ENCODE results near the gene MEIOSIN.

DNA sequence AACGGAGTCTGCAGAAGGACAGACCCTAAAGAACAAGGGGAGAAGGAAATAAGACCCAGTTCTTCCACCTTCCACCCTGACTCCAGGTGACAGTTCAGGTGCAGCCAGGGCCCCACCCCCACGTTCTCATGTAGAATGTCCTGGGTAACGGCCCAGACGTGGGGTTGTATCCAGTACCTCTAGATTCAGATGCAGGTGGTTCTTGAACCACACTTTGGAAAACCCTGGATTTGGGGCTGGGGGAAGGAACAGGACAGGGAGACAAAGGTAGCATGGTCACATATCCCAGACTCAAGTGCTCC lies 46.9 kb downstream of the MEIOSIN start:
- TF ChIP-seq, protein P1, sequence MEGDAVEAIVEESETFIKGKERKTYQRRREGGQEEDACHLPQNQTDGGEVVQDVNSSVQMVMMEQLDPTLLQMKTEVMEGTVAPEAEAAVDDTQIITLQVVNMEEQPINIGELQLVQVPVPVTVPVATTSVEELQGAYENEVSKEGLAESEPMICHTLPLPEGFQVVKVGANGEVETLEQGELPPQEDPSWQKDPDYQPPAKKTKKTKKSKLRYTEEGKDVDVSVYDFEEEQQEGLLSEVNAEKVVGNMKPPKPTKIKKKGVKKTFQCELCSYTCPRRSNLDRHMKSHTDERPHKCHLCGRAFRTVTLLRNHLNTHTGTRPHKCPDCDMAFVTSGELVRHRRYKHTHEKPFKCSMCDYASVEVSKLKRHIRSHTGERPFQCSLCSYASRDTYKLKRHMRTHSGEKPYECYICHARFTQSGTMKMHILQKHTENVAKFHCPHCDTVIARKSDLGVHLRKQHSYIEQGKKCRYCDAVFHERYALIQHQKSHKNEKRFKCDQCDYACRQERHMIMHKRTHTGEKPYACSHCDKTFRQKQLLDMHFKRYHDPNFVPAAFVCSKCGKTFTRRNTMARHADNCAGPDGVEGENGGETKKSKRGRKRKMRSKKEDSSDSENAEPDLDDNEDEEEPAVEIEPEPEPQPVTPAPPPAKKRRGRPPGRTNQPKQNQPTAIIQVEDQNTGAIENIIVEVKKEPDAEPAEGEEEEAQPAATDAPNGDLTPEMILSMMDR (conservative IDR thresholded peaks at IDR 0.05; ENCODE audit: low read depth, low read length): no peak
- TF ChIP-seq BHLHE40 (IDR thresholded peaks at IDR 0.05; ENCODE audit: low read depth, low read length) (no peak), POLR2A (IDR thresholded peaks at IDR 0.05; ENCODE audit: low read depth, low read length) (no peak), FOS (IDR thresholded peaks at IDR 0.05; ENCODE audit: low read depth, low read length) (no peak), SMC3 (IDR thresholded peaks at IDR 0.05; ENCODE audit: low read depth, low read length) (no peak), RAD21 (IDR thresholded peaks at IDR 0.05; ENCODE audit: low read length) (no peak), CEBPB (IDR thresholded peaks at IDR 0.05; ENCODE audit: low read depth, low read length) (no peak), RFX5 (IDR thresholded peaks at IDR 0.05; ENCODE audit: low read depth, low read length) (no peak), MAFK (IDR thresholded peaks at IDR 0.05; ENCODE audit: low read depth, low read length) (no peak), MXI1 (IDR thresholded peaks at IDR 0.05; ENCODE audit: borderline replicate concordance, low read depth, low read length) (no peak), CHD1 (IDR thresholded peaks at IDR 0.05; ENCODE audit: low read depth, low read length) (no peak)
- TF ChIP-seq, protein P2, sequence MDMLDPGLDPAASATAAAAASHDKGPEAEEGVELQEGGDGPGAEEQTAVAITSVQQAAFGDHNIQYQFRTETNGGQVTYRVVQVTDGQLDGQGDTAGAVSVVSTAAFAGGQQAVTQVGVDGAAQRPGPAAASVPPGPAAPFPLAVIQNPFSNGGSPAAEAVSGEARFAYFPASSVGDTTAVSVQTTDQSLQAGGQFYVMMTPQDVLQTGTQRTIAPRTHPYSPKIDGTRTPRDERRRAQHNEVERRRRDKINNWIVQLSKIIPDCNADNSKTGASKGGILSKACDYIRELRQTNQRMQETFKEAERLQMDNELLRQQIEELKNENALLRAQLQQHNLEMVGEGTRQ (IDR thresholded peaks at IDR 0.05; ENCODE audit: low read depth, low read length): no peak
- TF ChIP-seq, protein P3, sequence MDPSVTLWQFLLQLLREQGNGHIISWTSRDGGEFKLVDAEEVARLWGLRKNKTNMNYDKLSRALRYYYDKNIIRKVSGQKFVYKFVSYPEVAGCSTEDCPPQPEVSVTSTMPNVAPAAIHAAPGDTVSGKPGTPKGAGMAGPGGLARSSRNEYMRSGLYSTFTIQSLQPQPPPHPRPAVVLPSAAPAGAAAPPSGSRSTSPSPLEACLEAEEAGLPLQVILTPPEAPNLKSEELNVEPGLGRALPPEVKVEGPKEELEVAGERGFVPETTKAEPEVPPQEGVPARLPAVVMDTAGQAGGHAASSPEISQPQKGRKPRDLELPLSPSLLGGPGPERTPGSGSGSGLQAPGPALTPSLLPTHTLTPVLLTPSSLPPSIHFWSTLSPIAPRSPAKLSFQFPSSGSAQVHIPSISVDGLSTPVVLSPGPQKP (IDR thresholded peaks at IDR 0.05; ENCODE audit: borderline replicate concordance, low read depth, low read length): no peak
